ENCODE data around the gene ARHGEF6. TPM values are rescaled to one million over a fixed set of nuclear protein-coding genes. Genes with fewer than 3 reads are reported as not detected.

Gene ARHGEF6
- total RNA-seq, 1 donor from 2014 or later: 16.2 TPM

DNA sequence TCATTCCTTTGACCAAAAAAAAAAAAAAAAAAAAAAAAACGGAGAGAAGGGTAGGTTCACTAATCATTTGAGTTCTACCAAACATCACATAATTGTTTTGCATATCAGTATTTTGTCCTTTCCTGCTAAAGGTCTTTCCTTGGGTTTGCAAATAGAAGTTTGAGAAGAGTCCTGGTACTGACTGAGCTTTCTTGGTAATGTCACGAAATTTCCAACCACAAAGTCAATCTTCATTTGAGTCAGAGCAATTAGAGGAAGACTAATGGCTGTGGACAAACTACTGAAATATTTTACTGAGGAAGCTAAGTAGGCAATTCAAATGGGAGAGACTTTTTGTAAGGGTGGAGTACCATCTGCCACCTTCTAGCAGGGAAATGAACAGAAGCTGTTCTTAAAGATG lies 154.5 kb downstream of the ARHGEF6 start:
- H3K36me3 ChIP-seq: no peaks in the 10 kb centered on the region
- H3K27ac ChIP-seq: no peak overlapping the region
- TF ChIP-seq, protein P1, sequence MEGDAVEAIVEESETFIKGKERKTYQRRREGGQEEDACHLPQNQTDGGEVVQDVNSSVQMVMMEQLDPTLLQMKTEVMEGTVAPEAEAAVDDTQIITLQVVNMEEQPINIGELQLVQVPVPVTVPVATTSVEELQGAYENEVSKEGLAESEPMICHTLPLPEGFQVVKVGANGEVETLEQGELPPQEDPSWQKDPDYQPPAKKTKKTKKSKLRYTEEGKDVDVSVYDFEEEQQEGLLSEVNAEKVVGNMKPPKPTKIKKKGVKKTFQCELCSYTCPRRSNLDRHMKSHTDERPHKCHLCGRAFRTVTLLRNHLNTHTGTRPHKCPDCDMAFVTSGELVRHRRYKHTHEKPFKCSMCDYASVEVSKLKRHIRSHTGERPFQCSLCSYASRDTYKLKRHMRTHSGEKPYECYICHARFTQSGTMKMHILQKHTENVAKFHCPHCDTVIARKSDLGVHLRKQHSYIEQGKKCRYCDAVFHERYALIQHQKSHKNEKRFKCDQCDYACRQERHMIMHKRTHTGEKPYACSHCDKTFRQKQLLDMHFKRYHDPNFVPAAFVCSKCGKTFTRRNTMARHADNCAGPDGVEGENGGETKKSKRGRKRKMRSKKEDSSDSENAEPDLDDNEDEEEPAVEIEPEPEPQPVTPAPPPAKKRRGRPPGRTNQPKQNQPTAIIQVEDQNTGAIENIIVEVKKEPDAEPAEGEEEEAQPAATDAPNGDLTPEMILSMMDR (IDR thresholded peaks at IDR 0.05): no peak
- TF ChIP-seq POLR2A (IDR thresholded peaks at IDR 0.05) (no peak), POLR2AphosphoS5 (IDR thresholded peaks at IDR 0.05; ENCODE audit: insufficient read depth in 1 of 2, low read depth in 1 of 2) (no peak)
- H3K4me1 ChIP-seq: no peaks in the 10 kb centered on the region
- intact Hi-C loops (cut with DNase I): no loop called here
- no peaks in the 10 kb centered on the region for H3K27me3 ChIP-seq
- H3K4me3 ChIP-seq: no peak overlapping the region
- DNase-seq (ENCODE audit: extremely low spot score in 2 of 2): no peak
- no peaks in the 10 kb centered on the region for H3K9me3 ChIP-seq

GRCh38 chrX:136625246-136625645 lies 155.5 kb downstream of the ARHGEF6 start:
- Histone ChIP-seq H3K9me3 (no peaks in the 10 kb centered on the region), H3K4me3 (no peak overlapping the region), H3K36me3 (no peaks in the 10 kb centered on the region), H3K27me3 (no peaks in the 10 kb centered on the region), H3K4me1 (no peaks in the 10 kb centered on the region), H3K27ac (no peak overlapping the region)
- TF ChIP-seq POLR2AphosphoS5 (IDR thresholded peaks at IDR 0.05; ENCODE audit: insufficient read depth in 1 of 2, low read depth in 1 of 2): no peak
- TF ChIP-seq, protein P1 (IDR thresholded peaks at IDR 0.05): no peak
- no peak for TF ChIP-seq POLR2A (IDR thresholded peaks at IDR 0.05)
- no peak for DNase-seq (ENCODE audit: extremely low spot score in 2 of 2)
- intact Hi-C loops (cut with DNase I): no loop called here

DNA sequence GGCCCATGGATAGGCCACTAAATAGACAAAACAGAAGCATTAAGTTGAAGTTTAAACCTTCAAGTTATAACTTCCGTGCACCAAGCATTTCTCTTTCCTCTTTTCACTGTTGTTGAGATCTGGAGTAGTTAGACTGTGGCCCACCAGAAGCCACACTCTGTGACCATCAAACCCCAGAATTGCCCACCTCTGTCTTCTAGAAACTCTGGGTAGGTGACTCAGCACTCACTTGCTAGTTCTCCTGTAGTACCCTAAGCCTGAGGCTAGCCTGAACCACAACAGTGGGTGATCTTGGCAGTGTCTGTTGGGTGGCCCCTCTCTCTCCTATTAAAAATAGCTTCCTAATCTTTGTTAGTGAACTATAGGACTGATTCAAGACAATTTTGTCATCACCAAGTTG lies 157.3 kb downstream of the ARHGEF6 start:
- no peak for TF ChIP-seq POLR2A (IDR thresholded peaks at IDR 0.05)
- TF ChIP-seq, protein P1 (IDR thresholded peaks at IDR 0.05): no peak
- TF ChIP-seq POLR2AphosphoS5 (IDR thresholded peaks at IDR 0.05; ENCODE audit: insufficient read depth in 1 of 2, low read depth in 1 of 2): no peak
- DNase-seq (ENCODE audit: extremely low spot score in 2 of 2): no peak
- H3K27me3 ChIP-seq: no peaks in the 10 kb centered on the region
- H3K4me1 ChIP-seq: no peaks in the 10 kb centered on the region
- no peaks in the 10 kb centered on the region for H3K36me3 ChIP-seq
- no peak overlapping the region for H3K27ac ChIP-seq
- H3K4me3 ChIP-seq: no peak overlapping the region
- H3K9me3 ChIP-seq: no peaks in the 10 kb centered on the region
- intact Hi-C loops (cut with DNase I): no loop called here

- TF ChIP-seq, protein P1 (IDR thresholded peaks at IDR 0.05): no peak
- TF ChIP-seq POLR2A (IDR thresholded peaks at IDR 0.05): no peak
- no peak for TF ChIP-seq POLR2AphosphoS5 (IDR thresholded peaks at IDR 0.05; ENCODE audit: insufficient read depth in 1 of 2, low read depth in 1 of 2)
- intact Hi-C loops (cut with DNase I): no loop called here
- H3K4me3 ChIP-seq: no peak overlapping the region
- H3K4me1 ChIP-seq: no peaks in the 10 kb centered on the region
- H3K36me3 ChIP-seq: no peaks in the 10 kb centered on the region
- no peaks in the 10 kb centered on the region for H3K27me3 ChIP-seq
- H3K9me3 ChIP-seq: no peaks in the 10 kb centered on the region
- no peak overlapping the region for H3K27ac ChIP-seq
- no peak for DNase-seq (ENCODE audit: extremely low spot score in 2 of 2)
Measured at GRCh38 chrX:136622568-136622967, 158.2 kb downstream of the ARHGEF6 start.

DNA sequence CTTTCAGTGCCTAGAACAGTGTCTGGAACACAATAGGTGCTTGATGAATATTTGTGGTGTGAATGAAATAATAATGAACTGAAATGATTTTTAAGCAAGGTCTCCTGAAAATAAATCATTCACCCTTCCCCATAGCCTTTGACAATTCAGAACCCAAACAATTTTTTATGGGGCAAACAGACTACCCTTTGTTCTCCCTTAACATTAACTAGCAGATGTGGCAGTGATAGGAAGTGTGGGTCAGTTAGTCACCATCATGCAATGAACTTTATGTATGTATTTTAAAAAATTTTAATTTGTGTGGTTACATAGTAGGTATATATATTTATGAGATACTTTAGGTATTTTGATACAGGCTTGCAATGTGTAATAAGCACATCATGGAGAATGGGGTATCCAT lies 160.0 kb downstream of the ARHGEF6 start:
- no peaks in the 10 kb centered on the region for H3K4me1 ChIP-seq
- H3K36me3 ChIP-seq: no peaks in the 10 kb centered on the region
- DNase-seq (ENCODE audit: extremely low spot score in 2 of 2): no peak
- no peaks in the 10 kb centered on the region for H3K27me3 ChIP-seq
- H3K9me3 ChIP-seq: no peaks in the 10 kb centered on the region
- TF ChIP-seq, protein P1 (IDR thresholded peaks at IDR 0.05): no peak
- TF ChIP-seq POLR2AphosphoS5 (IDR thresholded peaks at IDR 0.05; ENCODE audit: insufficient read depth in 1 of 2, low read depth in 1 of 2) (no peak), POLR2A (IDR thresholded peaks at IDR 0.05) (no peak)
- H3K27ac ChIP-seq: no peak overlapping the region
- intact Hi-C loops (cut with DNase I): no loop called here
- no peak overlapping the region for H3K4me3 ChIP-seq

Data from vagina (tissue), 2 donors.